ENCODE measurements around the gene GNB1.

Gene GNB1

DNA sequence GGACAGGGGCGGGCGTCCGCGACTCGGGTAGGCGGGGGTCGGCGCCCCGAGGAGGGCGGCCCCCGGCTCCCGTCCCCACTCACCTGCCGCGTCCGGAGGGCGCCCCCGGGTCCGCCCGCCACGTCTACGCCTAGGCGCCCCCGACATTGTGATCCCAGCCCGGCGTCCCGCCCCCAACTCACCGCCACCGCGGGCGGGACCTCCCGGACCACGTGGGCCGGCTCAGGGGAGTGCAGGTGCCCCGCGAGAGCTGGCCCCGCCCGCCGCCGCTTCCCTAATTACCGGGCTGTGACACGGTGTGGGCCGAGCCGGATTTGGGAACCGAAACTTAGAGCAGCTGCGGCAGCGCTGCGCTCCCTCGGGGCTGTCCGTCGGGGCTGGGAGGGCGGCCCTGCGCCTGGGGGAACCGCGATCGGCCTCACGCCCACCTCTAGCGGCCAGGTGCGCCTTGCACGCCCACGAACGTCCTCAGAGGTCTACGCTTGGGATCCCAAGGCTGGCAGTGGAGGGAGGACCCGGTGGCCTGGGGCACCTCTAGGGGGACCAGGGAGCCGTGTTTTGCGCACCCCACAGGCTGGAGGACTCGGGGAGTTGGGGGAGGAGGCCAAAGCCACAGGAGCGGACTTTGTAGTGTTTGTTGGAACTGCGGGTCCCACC is 112.1 kb downstream of the GNB1 start:
- Histone ChIP-seq H3K4me3 (ENCODE audit: low read depth, low read length) (peak overlapping the region; percentile 81), H3K27me3 (replicated peaks) (no peaks in the 10 kb centered on the region), H3K27ac (peak overlapping the region; percentile 15), H3K36me3 (replicated peaks) (no peaks in the 10 kb centered on the region)
- DNase-seq = no peak
- TF ChIP-seq, protein P1, sequence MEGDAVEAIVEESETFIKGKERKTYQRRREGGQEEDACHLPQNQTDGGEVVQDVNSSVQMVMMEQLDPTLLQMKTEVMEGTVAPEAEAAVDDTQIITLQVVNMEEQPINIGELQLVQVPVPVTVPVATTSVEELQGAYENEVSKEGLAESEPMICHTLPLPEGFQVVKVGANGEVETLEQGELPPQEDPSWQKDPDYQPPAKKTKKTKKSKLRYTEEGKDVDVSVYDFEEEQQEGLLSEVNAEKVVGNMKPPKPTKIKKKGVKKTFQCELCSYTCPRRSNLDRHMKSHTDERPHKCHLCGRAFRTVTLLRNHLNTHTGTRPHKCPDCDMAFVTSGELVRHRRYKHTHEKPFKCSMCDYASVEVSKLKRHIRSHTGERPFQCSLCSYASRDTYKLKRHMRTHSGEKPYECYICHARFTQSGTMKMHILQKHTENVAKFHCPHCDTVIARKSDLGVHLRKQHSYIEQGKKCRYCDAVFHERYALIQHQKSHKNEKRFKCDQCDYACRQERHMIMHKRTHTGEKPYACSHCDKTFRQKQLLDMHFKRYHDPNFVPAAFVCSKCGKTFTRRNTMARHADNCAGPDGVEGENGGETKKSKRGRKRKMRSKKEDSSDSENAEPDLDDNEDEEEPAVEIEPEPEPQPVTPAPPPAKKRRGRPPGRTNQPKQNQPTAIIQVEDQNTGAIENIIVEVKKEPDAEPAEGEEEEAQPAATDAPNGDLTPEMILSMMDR (IDR thresholded peaks at IDR 0.05; ENCODE audit: low read depth, low read length, missing control alignments) = peak; percentile 23
- in situ Hi-C loops (cut with HindIII; ENCODE audit: low pct_ligation_motif_present, low sequenced_read_pairs) = no loop called here

DNA sequence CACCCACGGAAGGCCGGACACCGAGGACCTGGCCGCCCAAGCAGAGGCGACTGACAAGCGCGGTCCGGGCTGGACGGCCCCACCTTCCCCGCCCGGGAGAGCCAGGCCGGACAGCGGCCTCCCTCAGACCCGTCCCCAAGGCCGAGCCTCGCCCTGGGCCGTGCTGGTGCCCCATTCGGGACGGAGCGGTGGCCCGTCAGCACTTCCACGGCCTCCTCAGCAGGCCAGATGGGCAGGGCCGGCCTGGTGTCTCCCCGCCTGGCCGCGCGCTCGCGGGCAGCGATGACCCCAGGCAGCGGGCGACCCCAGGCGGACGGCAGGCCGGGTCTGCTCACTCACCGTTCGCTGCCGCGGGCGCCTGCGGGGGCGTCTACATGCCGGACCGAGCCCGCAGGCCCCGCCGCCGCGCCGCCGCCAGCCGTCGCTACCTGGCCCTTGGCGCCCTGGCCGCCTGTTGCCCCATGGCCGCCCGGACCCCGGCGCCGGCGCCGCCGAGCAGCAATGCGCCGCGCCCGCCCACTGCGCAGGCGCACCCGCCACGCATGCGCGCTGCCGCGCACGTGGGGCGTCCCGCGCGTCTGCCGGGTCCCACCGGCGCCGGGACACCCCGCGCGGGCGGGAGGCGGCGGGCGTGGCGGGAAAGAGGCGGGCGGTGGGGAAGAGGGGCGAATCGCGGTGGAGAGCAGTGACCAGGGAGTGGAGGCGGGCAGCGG is 112.8 kb downstream of the GNB1 start, which contains the start of gene NADK:
NADK (minus strand) TSS at position 521 of the 713 bp plus-strand sequence. CDS start 13,064 bp downstream, outside the sequence.
- TF ChIP-seq, protein P1 (IDR thresholded peaks at IDR 0.05; ENCODE audit: low read depth, low read length, missing control alignments) = no peak
- peak within 1 kb of the TSS; percentile 53 for H3K27ac ChIP-seq
- H3K36me3 ChIP-seq (replicated peaks) = no peaks in the 10 kb centered on the region
- no peak for DNase-seq
- H3K27me3 ChIP-seq (replicated peaks) = no peaks in the 10 kb centered on the region
- in situ Hi-C loops (cut with HindIII; ENCODE audit: low pct_ligation_motif_present, low sequenced_read_pairs) = no loop called here
- peak within 1 kb of the TSS; percentile 81 for H3K4me3 ChIP-seq (ENCODE audit: low read depth, low read length)

DNA sequence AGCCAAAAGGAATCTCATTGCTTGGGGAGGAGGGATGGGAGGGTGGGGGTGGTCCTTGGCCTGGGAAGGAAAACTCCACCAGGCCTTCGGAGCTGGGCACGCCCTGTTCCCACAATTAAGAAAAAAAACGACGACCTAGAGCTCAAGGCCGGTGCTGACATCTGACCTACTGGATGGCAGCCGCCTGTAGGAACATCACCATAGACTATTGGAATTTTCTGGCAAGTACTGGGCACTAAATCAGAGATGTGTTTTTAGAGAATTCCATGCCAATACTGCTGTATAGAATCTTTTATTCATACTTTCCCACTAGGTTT is 113.3 kb downstream of the GNB1 start:
- Histone ChIP-seq H3K4me3 (ENCODE audit: low read depth, low read length) (peak overlapping the region; percentile 81), H3K36me3 (replicated peaks) (no peaks in the 10 kb centered on the region), H3K27me3 (replicated peaks) (no peaks in the 10 kb centered on the region), H3K27ac (no peak overlapping the region)
- TF ChIP-seq, protein P1 (IDR thresholded peaks at IDR 0.05; ENCODE audit: low read depth, low read length, missing control alignments) = no peak
- no peak for DNase-seq
- in situ Hi-C loops (cut with HindIII; ENCODE audit: low pct_ligation_motif_present, low sequenced_read_pairs) = no loop called here

DNA sequence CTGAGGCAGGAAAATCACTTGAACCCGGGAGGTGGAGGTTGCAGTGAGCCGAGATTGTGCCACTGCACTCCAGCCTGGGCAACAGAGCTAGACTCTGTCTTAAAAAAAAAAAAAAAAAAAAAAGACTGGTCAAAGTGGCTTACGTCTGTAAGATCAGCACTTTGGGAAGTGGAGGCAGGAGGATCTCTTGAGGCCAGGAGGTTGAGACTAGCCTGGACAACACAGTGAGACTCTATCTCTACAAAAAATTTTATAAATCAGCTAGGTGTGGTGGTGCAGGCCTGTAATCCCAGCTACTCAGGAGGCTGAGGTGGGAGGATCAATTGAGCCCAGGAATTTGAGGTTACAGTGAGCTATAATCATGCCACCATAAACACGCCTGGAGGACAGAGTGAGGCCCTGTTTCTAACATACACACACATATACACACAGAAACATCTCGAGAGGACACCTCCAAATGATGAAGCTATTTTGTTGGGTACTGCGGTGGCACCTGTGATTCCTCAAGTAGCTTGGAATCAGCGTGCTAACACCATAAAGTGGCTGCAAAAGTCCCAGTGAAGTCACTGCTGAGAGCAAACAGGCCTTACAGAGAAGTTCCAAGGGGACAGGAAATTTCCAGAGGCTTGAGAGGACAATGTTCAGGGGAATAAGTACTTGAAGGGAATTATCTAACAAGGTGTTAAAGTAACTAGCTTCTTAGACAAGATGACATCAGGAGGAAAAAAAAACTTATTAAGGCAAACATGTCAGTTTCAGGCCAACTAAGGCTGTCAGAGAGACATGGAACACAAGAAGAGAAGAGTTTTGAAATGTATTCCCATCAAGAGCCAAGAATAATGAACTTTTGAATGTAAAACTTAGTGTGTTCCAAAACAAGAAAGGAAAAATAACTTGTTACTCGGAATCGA is 114.0 kb downstream of the GNB1 start:
- H3K4me3 ChIP-seq (ENCODE audit: low read depth, low read length) = peak overlapping the region; percentile 81
- DNase-seq = no peak
- in situ Hi-C loops (cut with HindIII; ENCODE audit: low pct_ligation_motif_present, low sequenced_read_pairs) = no loop called here
- TF ChIP-seq, protein P1 (IDR thresholded peaks at IDR 0.05; ENCODE audit: low read depth, low read length, missing control alignments) = no peak
- H3K27ac ChIP-seq = no peak overlapping the region
- peaks cover 2% of the 10 kb centered on the region for H3K36me3 ChIP-seq (replicated peaks)
- H3K27me3 ChIP-seq (replicated peaks) = no peaks in the 10 kb centered on the region

DNA sequence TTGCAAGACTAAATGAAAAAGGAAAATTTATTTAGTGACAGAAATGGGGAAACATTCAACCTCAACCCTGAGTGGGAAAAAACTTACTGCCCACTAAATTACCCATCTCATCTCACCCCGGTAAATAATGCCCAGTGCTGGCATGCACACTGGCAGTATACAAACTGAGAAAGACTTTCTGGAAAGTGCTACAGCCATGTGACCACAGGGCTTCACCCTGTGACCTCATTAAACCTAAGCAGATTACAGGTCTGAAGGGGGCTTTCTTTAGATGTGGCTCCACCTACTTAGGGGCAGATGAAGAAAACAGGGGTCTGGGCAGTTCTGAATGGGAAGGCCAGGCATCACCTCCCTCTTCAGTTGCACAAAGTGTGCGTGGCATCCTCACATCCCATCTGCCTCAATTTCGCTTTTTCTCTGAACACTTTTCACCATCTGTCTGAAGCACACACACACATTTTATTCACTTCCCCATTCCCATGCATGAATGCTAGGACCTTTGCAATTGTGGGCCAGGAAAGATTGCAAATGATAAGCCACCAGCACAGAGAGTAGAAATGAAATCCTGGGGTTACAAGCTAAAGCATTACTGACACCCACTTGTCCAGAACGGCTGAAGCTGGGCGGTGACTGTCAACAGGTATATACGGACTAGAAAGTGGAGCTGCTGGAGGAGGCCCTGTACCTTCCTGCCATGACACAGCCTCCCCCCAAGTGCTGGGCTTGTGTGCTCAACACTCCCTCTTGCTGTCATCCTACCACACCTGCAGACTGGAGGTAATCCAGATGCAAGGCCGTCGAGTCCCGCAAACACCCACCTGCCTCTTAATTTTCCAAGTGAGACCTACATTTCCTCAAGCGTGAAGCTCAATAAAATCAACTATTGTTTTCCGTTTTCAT is 115.3 kb downstream of the GNB1 start:
- no peak for DNase-seq
- Histone ChIP-seq H3K4me3 (ENCODE audit: low read depth, low read length) (no peak overlapping the region), H3K27me3 (replicated peaks) (no peaks in the 10 kb centered on the region), H3K36me3 (replicated peaks) (peaks cover 2% of the 10 kb centered on the region), H3K27ac (no peak overlapping the region)
- TF ChIP-seq, protein P1 (IDR thresholded peaks at IDR 0.05; ENCODE audit: low read depth, low read length, missing control alignments) = no peak
- in situ Hi-C loops (cut with HindIII; ENCODE audit: low pct_ligation_motif_present, low sequenced_read_pairs) = no loop called here
